AG09309 (cell line): ENCODE results near the gene CYP39A1.

Experiments used
- DNase-seq: peaks from one replicate; pipeline ENCODE4 v3.0.0-alpha.2; 2010; ENCODE audit warnings: low read depth
- H3K4me3 ChIP-seq: 2 replicates; pipeline ENCODE4 v1.5.1; 2011; ENCODE audit warnings: mild to moderate bottlenecking, low read depth, low read length, moderate library complexity; ENCODE audit not compliant: control insufficient read depth
- CTCF ChIP-seq: IDR thresholded peaks from 2 replicates; pipeline ENCODE4 v1.5.1; 2011; ENCODE audit warnings: mild to moderate bottlenecking, low read depth, low read length, inconsistent platforms; ENCODE audit not compliant: insufficient read depth, control insufficient read depth; ENCODE audit errors: missing control alignments

CYP39A1 gene

GRCh38 chr6:46500382-46500781, 152.2 kb downstream of the CYP39A1 start:
- no peak for TF ChIP-seq CTCF
- H3K4me3 ChIP-seq, result no peak overlapping the region
- DNase-seq, result no peak
